NCI-H2196 treated with DMSO at 0.1 percent for 48 hours (cell line): ENCODE results near the gene ENPP1.
A peak's percentile ranks its signal among the peaks of the same experiment; 100 is the strongest.
"Not testable (repeated sequence)": the region's sequence is repeated elsewhere in the genome, so short reads cannot be mapped to it uniquely, and the experiment has no call there.

ENCODE experiments used
- DNase-seq: peaks from one replicate; lab custom pipeline; 2025; ENCODE audit not compliant: unreplicated experiment; lab: John Stamatoyannopoulos, UW

The ENPP1 gene

DNA sequence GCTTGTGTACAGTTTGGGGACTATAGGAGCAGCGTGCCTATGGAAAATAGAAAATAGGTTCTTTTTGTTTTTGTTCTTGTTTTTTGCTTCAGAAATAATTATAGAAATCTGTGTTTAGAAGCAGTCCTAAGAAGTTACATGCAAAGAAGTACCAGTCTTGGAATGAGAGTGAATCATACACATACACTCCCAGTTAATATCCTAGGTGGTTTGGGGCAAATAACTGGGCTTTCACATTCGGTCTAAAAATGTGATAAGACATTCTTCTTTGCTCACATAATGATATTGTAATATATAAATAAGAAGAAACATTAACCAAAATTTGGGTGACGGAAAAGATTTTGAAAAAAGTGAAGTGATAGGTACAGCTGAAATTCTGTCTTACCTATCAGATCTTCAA, 61.0 kb downstream of the ENPP1 start:
- no peak for DNase-seq

DNA sequence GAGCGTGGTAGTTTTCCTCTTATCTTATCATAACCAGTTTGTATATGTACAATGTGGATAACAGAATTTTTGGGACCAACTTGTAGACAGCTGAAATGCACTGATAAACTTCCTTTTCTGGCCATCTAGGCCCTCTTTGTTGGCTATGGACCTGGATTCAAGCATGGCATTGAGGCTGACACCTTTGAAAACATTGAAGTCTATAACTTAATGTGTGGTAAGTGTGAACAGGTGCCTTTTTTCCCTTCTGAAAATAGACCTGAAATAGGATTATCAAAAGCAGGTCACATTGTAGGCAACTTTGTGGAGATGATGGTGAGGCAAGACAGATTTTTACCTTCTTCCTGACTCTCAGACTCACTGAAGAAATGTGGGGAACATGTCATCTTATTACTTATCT, 67.8 kb downstream of the ENPP1 start:
- DNase-seq, result no peak

DNA sequence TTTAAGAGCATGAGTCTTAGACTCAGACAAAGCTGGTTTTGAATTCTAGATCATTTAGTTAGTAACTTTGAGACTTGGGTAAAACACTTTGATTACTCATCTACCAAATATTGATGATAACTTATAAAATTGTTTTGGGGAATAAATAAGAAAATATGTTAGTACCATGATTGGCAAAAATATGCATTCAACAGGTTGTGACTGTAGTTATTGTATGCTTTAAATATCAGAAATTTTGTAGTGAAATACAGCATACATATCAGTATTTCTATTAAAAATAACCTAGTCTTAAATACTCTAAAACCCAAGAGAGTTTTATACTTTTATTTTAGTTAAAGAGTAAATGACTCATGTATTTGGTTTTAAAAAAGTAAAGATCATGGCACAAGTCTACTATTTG, 68.7 kb downstream of the ENPP1 start:
- no peak for DNase-seq

DNA sequence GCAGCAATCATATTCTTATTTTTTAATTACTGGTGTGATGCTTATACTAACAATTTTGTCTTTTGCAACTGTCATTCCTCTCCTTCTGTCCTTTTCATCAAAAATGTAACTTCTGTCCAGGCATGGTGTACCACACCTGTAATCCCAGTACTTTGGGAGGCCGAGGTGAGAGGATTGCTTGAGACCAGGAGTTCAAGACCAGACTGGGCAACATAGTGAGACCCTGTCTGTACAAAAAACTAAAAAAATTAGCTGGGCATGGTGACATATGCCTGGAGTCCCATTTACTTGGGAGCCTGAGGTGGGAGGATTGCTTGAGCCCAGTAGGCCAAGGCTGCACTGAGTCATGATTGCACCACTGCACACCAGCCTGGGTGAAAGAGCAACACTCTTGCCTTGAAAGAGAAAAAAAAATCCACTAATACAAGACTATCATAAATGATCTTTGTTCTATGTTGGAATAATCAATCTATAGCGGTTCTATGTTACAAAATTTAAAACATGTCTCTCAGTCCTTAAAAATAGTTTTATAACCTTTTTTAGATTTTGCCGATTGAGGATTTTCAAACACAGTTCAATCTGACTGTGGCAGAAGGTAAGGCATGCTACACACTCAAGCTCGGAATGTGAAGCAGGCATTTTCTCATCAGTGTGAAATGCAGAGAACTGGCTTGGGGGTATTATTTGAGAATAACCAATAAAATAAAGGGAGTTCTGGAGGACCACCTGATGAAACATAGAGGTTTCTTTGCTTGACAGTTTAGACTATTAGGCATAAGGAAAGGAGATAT, 70.4 kb downstream of the ENPP1 start:
- no peak for DNase-seq

DNA sequence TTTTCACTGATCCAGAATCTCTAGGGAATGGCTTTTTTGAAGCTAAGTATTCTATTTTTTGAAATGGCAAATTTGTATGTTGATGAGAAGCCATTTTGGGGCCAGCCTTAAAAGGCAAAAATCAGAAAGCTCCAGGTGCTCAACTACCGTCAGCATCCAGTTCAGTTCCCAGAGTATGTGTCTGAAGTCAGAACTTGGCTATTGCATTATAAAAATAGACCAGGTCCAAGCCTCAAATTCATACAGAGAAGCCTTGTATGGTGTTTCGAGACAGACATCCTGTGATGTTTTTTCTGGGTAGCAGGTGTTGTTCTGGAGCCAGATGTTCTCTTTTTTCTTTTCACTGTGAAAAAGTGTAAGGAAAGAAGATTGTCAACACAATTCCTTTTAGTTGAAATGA, 75.2 kb downstream of the ENPP1 start:
- no peak for DNase-seq

DNA sequence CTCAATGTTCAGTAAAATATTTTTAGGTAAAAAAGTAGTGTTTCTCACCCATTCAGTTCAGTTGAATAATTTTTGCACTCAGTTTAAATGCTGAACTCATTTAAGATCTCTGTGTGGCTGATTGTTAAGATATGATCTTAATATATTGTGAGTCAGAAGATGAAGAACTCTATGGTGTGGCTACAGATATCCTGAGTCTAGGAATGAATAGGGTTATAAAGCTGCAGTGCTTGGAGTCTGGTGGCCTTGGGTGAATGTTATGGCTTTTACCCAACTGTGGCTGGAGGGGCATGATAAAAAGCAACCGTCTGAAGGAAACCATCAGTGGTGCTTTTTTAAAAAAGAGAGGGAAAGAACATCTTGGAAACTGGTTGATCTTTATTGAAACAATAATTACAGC, 77.4 kb downstream of the ENPP1 start:
- DNase-seq, result no peak

DNA sequence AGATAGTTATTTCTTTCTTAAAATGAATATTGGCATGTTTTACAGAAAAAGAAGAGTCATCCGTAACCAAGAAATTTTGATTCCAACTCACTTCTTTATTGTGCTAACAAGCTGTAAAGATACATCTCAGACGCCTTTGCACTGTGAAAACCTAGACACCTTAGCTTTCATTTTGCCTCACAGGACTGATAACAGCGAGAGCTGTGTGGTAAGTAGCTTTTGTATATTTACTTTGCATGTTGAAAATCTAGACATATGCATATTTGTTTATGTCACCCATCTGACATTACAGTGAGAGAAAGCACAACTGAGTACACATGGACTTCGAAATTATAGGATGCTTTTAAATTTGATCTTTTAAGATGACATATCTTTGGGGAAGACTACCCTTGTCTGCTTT, 78.7 kb downstream of the ENPP1 start:
- no peak for DNase-seq

DNA sequence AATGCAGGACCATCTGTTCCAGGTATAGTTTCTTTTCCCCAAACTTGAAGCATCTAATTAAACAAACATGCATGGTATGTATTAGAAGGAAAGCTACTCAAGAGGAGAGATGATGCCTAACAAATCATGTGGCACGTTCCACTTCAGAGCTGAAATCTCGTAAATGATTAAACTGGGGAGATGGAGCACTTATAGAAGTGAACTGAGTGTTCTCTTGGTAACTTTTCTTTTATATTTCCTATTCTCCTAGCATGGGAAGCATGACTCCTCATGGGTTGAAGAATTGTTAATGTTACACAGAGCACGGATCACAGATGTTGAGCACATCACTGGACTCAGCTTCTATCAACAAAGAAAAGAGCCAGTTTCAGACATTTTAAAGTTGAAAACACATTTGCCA, 82.3 kb downstream of the ENPP1 start:
- no peak for DNase-seq

DNA sequence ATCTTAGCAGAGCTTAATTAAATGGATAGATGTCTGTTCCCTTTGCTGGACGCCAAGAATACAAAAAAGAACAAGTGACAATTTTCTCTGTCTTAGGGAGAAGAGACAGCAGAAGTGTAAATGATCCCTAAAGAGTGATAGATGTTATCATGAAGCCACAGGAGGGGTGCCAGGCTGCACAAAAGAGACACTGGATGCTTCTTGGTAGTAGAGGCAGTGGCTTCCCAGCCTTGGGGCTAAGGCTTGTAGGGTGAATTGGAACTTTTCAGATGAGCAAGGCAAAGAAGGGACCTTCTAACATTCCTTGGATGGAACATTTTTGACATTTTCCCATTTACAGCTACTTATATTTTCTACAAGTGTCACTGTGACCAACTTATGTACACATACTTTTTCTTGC, 85.4 kb downstream of the ENPP1 start:
- no peak for DNase-seq

DNA sequence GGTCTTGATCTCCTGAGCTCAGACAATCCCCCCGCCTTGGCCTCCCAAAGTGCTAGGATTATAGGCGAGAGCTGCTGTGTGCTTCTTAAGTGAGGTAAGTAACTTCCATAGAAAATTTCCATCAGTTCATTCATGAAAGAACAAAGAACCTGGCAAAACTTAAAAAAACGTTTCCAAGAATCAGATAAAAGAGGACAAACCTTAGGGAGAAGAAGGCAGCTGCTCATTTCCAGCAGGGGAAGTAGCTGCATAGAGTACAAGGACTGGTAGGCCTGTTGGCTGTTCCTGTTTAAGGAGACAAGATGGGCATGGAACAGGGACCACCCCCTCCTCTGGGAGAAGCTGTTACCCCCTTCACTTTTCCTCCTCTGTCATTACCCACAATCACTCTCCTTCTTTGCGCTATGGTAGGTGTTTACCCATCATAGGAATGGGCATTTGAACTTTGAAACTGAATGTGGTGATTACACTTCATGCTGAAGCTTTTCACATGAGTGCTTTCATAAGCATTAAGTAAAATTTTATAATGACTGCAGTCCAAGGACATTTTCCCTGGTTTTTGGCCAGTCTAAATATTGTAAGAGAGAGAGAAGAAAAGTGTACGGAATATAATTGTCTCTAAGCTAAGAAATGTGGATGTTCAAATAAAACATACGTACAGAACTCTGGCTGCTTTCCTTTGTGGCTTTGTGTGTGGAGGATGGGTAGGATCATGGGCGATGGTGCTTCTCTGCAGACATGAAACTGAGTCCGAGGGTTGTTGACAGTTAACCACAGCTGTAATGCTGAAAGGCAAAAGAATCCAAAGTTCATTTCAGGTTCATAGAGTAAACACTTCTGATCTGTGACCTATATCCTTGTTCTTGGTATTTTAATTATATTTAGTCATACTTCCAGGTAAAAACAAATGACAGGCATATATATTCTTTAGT, 86.9 kb downstream of the ENPP1 start:
- DNase-seq, result no peak

DNA sequence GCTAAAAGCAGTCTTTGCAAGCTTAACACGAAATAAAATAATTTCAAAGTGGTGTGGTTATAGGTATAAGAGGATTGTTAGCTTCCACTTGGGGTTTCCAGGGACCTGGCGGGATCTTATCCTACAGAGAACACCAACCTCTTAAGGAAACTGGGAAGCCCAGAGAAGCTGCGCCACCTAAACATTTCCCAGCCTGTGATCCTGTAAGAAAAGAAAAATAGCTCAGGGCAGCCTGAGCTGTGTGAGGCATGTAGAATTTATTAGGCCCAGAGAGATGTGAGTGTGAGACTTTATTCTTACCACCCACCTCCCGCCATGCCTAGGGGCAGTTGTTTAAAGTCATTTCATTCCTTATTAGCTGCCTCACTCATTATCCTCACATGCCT, 89.2 kb downstream of the ENPP1 start:
- no peak for DNase-seq

DNA sequence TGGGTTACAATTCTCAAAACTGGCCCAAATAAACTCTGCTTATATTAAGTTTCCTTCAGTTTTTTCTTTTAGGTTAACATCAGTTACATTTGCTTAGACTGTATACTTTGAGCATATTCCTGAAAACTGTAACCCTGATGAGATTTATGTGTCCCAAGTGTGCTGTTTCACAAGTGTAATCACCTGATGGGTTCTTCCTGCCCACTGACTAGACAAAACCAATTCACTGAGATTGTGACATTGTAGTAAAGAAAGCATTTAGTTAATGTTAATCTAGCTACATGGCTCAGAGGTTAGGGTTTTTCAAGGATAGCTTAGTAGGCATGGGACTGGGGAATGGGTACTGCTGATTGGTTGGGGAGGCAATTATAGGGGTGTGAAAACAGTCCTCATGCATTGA, 89.8 kb downstream of the ENPP1 start:
- no peak for DNase-seq

DNA sequence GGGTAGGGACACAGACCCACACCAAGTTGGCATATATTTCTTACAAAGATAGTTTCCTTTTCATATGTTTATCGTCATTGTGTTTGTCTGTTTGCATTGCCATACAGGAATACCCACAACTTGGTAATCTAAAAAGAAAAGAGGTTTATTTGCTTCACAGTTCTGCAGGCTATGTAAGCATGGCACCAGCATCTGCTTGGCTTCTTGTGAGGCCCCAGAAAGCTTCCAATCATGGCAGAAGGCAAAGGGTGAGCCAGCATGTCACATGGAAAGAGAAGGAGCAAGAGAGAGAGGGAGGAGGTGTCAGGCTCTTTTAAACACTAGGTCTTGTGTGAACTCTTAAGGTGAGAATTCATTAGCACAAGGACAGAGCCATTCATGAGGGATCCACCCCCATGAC, 90.9 kb downstream of the ENPP1 start:
- no peak for DNase-seq

DNA sequence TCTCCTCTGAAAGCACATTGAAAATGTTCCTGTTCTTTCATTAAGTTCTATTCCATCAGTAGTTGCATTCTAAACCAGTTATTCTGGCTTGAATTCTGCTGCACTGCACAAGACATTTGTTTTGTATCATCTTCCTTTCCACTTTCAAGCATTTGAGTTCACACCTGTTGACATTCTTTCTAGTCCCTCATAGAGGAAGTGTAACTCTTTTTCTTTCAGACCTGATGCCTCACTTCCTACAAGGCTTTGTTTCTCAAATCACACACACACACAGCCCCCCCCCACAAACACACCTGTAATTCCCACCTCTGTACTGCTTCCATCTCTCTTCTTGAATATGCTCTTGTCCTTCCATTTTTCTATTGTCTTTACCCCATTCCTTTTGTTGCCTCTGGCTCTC, 92.4 kb downstream of the ENPP1 start:
- no peak for DNase-seq

DNA sequence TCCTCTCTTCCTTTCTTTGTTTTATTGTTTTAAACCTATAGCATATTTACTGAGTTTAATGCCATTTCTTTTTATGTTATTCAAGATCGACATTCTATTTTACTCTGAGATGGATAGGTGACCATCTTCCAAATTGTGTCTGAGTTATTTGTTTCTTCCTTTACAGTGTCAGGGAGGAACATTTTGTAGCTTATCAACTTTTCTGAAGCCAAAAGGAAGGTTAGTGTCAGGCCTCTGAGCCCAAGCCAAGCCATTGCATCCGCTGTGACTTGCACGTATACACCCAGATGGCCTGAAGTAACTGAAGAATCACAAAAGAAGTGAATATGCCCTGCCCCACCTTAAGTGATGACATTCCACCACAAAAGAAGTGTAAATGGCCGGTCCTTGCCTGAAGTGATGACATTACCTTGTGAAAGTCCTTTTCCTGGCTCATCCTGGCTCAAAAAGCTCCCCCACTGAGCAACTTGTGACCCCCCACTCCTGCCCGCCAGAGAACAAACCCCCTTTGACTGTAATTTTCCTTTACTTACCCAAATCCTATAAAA, 93.6 kb downstream of the ENPP1 start:
- DNase-seq, result not testable (repeated sequence)

DNA sequence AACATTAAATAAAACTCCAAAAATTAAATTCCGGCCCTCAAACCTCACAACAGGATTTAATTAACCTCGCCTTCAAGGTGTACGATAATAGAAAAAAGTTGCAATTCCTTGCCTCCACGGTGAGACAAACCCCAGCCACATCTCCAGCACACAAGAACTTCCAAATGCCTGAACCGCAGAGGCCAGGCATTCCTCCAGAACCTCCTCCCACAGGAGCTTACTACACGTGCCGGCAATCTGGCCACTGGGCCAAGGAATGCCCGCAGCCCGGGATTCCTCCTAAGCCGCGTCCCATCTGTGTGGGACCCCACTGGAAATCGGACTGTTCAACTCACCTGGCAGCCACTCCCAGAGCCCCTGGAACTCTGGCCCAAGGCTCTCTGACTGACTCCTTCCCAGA, 95.9 kb downstream of the ENPP1 start:
- DNase-seq, result not testable (repeated sequence)

DNA sequence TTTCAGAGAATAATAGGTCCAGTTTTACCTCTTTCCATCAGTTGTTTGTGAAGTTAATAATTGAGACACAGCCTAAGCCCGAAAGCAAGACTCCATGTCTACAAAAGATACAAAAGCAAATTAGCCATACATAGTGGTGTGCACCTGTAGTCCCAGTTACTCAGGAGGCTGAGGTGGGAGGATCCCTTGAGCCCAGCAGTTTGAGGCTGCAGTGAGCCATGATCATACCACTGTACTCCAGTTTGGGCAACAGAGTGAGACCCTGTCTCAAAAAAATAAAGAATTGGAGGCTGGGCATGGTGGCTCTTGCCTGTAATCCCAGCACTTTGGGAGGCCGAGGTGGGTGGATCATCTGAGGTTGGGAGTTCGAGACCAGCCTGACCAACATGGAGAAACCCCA, 101.0 kb downstream of the ENPP1 start:
- DNase-seq, result not testable (repeated sequence)

DNA sequence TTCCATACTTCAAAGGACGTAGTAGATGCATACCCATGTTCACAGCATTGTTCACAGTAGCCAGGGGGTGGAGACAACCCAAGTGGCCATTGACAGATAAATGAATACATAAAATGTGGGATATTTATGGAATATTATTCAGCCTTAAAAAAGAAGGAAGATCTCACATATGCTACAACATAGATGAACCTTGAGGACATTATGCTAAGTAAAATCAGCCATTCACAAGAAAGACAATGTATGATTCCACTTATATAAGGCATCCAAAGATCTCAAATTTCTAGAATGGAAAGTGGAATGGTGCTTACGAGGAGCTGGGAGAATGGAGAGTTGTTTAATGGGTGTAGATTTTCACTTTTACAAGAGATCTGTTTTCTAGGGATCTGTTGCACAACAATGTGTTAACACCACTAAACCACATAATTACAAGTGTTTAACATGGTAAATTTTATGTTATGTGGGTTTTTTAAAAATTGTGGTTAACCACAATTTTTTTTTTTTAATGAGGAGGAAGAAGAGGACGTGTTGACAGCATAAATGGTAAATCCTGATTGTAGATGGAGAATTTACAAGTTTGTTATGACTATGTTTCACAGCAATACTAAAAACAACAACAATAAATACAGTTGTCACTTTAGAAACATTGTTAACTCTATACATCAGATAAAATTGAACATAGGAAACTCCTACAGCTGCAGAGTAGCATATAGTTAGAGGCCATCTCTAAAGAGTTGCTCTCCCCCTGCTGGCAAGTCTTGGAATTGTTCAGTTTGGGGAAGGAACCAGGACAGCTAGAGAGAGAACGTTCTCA, 101.8 kb downstream of the ENPP1 start:
- peak; percentile 31 for DNase-seq

DNA sequence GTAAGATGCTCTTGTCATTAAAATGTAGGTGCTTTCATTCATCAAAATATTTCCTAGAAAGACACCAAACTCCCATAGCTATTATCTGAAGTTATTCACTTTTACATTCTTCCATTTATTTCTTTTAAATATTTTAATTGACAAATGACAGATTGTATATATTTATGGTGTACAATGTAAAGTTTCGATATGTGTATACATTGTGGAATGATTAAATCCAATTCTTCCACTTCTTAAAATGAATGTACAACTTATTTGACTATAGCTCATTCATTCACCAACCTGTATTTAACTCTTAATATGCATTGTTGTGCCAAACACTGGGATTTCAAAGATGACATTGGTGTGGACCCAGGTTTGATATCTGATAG, 102.4 kb downstream of the ENPP1 start:
- no peak for DNase-seq

DNA sequence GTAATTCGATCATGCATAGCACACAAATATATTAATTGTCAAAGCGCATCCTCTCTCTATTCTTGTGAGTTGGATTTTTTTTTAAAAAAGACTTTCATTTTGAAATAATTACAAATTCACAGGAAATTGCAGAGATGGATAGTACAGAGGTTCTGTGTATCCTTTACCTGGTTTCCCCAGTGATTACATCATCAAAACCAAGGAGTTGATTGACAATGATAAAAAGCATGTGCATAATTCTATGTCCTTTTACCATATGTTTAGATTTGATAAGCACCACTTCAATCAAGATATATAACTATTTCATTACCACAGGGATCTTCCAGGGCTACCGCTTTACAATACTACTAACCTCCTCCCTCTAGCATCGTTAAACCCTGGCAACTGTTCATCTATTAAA, 103.1 kb downstream of the ENPP1 start:
- DNase-seq, result no peak

DNA sequence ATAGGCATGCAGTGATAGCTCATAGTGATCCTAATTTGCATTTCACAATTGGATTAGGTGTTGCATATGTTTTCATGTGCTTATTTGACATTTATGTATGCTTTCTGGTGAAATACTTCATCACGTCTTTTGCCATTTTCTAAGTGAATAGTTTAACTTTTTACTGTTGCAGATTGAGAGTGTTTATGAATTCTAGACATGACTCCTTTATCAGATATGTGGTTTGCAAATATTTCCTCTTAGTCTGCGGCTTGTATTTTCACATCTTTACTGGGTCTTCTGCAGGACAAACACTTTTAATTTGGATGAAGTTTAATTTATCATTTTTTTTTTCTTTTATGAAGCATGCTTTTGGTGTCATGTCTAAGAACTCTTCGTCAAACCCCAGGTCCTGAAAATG, 104.1 kb downstream of the ENPP1 start:
- DNase-seq, result no peak
